Stimulated activated CD8-positive, alpha-beta memory T cell treated with anti-CD3 and anti-CD28 coated beads, Interleukin-4, amount 100 ng/mL, for 1 hour (primary cell): ENCODE measurements around the gene LTBP1.

Experiments used
- DNase-seq, 2 donors: peaks; one replicate each; pipeline ENCODE4 v3.0.0-alpha.2; 2020; ENCODE audit warnings: low read depth in 2 of 2, low spot score in 1 of 2

The LTBP1 gene

GRCh38 chr2:33442528-33443079, 495.9 kb downstream of the LTBP1 start:
- DNase-seq = no peak

DNA sequence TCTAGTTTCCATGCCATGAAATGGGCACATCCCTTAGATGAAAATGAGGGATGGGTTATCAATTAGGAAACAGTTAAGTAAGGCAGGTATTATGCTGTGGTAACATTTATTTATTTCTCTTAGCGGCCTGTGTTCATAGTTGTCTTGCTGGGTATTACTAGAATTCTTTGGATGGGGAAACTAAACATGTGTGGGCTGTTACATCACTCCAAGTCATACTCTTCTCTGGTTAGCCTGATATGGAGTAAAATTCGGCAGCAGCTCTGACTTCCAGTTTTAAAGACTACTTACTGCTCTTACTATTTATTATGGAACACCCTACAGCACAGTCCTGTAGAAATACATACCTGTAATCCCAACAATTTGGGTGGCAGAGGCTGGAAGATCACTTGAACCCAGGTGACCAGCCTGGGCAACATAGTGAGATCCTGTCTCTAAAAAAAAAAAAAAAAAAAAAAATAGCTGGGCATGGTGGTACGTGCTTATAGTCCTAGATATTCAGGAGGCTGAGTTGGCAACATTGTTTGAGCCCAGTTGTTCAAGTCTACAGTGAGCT, 496.6 kb downstream of the LTBP1 start:
- no peak for DNase-seq

GRCh38 chr2:33444967-33445366, 498.2 kb downstream of the LTBP1 start:
- no peak for DNase-seq

DNA sequence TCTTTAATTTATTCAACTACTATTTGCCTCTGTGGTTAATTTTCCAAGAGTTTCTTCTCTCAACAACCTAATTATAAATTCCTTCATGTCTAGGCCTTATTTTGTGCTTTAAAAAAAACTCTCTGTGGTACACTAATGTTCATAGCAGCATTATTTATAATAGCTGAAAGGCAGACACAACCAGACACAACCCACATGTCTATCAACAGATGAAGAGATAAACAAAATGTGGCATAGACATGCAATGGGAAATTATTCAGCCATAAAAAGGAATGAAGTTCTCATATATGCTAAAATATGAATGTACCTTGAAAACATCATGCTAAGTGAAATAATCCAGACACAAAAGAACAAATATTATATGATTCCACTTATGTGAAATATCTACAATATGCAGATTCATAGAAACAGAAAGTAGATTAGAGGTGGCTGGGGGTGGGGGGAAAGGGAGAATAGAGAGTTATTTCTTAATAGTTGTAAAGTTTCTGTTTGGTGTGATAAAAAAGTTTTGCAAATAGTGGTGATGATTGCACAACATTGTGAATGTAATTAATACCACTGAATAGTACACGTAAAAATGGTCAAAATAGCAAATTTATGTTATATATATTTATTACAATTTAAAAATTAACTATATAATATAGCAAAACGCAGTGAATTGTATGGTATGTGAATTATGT, 501.6 kb downstream of the LTBP1 start:
- no peak for DNase-seq
